HFFc6 (cell line): ENCODE measurements around the gene PKIB. TPM values are rescaled to one million over a fixed set of nuclear protein-coding genes. Genes with fewer than 3 reads are reported as not detected.

Experiments
- DNase-seq: peaks from one replicate; pipeline ENCODE4 v3.0.0-alpha.2; 2018
- H3K27ac Mint-ChIP-seq: 2 replicates; pipeline ENCODE4 v1.8.0; 2020; ENCODE audit warnings: mild to moderate bottlenecking, mixed read lengths
- H3K27me3 Mint-ChIP-seq: 2 replicates; pipeline ENCODE4 v1.8.0; 2021; ENCODE audit warnings: mild to moderate bottlenecking, moderate library complexity, mixed read lengths; ENCODE audit not compliant: insufficient read depth
- H3K36me3 Mint-ChIP-seq: 2 replicates; pipeline ENCODE4 v1.8.0; 2021; ENCODE audit warnings: low read depth, mixed read lengths
- H3K4me1 Mint-ChIP-seq: 2 replicates; pipeline ENCODE4 v1.8.0; 2020; ENCODE audit warnings: low read depth, mixed read lengths
- H3K4me3 Mint-ChIP-seq: 2 replicates; pipeline ENCODE4 v1.8.0; 2020; ENCODE audit warnings: mild to moderate bottlenecking, moderate library complexity, mixed read lengths
- H3K9me3 Mint-ChIP-seq: 2 replicates; pipeline ENCODE4 v1.8.0; 2020; ENCODE audit warnings: mild to moderate bottlenecking, mixed read lengths
- total RNA-seq, 6 experiments: library from RNA; stranded (reverse); fragmentation: NEBNext Ultra II Directional; extraction: Animal tissue kit (Norgen Biotek cat#: 25700); gene quantifications; 2 replicates in 1 of 6; 3 replicates in 5 of 6; pipeline ENCODE4 v1.2.3, GENCODE V29; 2021
- TF ChIP-seq, protein P1 (sequence below): fragments of 200-600 bp; sonication (generic); IDR thresholded peaks from 2 replicates; pipeline ENCODE4 v1.5.0; 2021; ENCODE audit warnings: antibody characterized with exemption, mild to moderate bottlenecking

The PKIB gene
- total RNA-seq, 6 experiments from 2014 or later, result 0.22 TPM; not detected in 5

- no peak overlapping the region for H3K4me3 Mint-ChIP-seq
- H3K27ac Mint-ChIP-seq, result no peak overlapping the region
- H3K4me1 Mint-ChIP-seq, result no peaks in the 10 kb centered on the region
- no peaks in the 10 kb centered on the region for H3K36me3 Mint-ChIP-seq
- peaks cover 18% of the 10 kb centered on the region; the same call in 1 of the 2 replicates for H3K9me3 Mint-ChIP-seq
- TF ChIP-seq, protein P1, sequence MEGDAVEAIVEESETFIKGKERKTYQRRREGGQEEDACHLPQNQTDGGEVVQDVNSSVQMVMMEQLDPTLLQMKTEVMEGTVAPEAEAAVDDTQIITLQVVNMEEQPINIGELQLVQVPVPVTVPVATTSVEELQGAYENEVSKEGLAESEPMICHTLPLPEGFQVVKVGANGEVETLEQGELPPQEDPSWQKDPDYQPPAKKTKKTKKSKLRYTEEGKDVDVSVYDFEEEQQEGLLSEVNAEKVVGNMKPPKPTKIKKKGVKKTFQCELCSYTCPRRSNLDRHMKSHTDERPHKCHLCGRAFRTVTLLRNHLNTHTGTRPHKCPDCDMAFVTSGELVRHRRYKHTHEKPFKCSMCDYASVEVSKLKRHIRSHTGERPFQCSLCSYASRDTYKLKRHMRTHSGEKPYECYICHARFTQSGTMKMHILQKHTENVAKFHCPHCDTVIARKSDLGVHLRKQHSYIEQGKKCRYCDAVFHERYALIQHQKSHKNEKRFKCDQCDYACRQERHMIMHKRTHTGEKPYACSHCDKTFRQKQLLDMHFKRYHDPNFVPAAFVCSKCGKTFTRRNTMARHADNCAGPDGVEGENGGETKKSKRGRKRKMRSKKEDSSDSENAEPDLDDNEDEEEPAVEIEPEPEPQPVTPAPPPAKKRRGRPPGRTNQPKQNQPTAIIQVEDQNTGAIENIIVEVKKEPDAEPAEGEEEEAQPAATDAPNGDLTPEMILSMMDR, result no peak
- H3K27me3 Mint-ChIP-seq, result no peaks in the 10 kb centered on the region
- no peak for DNase-seq
Measured at GRCh38 chr6:122647765-122648164, 37.6 kb downstream of the PKIB start.

DNA sequence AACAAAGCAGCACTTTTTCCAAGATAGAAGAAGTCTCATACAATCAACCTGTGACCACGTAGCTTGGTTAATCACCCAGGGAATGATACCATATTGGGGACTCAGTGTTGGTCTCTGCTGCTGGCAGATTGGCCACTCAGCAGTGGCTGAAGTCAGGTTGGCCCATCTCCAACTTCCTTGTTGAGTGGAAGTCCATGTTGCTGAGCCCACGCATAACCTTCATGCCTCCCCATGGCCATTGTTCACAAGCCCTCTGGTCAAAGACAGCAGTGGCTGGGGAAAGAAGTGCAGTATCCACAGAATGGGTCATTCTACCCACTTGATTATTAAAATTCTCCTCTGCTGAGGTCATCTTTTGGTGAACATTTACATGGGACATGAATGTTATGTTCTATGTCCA lies 38.5 kb downstream of the PKIB start:
- Mint-ChIP-seq H3K4me3 (no peak overlapping the region), H3K27me3 (no peaks in the 10 kb centered on the region), H3K27ac (no peak overlapping the region), H3K4me1 (no peaks in the 10 kb centered on the region), H3K9me3 (peaks cover 18% of the 10 kb centered on the region; the same call in 1 of the 2 replicates), H3K36me3 (no peaks in the 10 kb centered on the region)
- no peak for DNase-seq
- TF ChIP-seq, protein P1, result no peak

DNA sequence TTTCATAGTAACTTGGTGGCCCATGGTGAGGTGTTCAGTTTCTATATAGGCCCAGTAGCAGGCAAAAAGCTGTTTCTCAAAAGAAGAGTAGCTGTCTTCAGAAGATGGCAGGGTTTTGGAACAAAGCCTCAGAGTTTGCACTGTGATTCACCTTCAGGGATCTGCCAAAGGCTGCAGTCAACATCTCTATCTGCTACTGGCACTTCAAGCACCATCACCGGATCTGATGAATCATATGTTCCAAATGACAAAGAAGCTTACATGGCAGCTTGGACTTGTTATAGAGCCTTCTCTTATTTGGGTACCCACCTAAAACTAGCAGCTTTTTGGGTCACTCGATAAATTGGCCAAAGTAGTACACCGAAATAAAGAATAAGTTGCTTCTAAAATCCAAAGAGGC lies 39.5 kb downstream of the PKIB start:
- Mint-ChIP-seq H3K36me3 (no peaks in the 10 kb centered on the region), H3K27me3 (no peaks in the 10 kb centered on the region), H3K9me3 (peaks cover 23% of the 10 kb centered on the region), H3K27ac (no peak overlapping the region), H3K4me3 (no peak overlapping the region), H3K4me1 (no peaks in the 10 kb centered on the region)
- TF ChIP-seq, protein P1, result no peak
- no peak for DNase-seq

DNA sequence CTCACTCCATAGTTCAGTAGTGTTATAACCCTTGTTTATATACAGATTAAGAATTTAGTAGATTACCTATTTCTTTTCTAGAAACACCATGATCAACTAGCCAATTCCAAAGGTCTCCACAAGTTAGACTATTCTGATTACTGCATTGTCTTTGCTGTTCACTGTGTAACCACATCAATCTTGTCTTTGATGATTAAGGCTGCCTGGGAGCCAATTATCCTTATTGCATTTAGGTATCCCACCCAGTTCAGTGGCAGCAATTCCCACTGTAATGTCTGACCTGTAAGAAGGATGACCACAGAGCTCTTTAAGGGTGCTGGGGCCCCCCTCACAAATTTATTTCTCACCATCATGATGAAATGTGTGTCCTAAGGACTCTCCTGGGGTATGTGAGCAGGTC lies 40.2 kb downstream of the PKIB start:
- Mint-ChIP-seq H3K9me3 (peaks cover 23% of the 10 kb centered on the region), H3K36me3 (no peaks in the 10 kb centered on the region), H3K4me1 (no peaks in the 10 kb centered on the region), H3K27ac (no peak overlapping the region), H3K27me3 (no peaks in the 10 kb centered on the region; the same call in 1 of the 2 replicates), H3K4me3 (no peak overlapping the region)
- TF ChIP-seq, protein P1, result no peak
- no peak for DNase-seq

- no peak for DNase-seq
- TF ChIP-seq, protein P1, result no peak
Measured at GRCh38 chr6:122651031-122651430, 40.8 kb downstream of the PKIB start.

GRCh38 chr6:122651604-122652003 lies 41.4 kb downstream of the PKIB start:
- no peak overlapping the region for H3K4me3 Mint-ChIP-seq
- no peaks in the 10 kb centered on the region for H3K4me1 Mint-ChIP-seq
- H3K9me3 Mint-ChIP-seq, result peaks cover 23% of the 10 kb centered on the region
- no peak for DNase-seq
- TF ChIP-seq, protein P1, result no peak
- no peak overlapping the region for H3K27ac Mint-ChIP-seq
- H3K36me3 Mint-ChIP-seq, result no peaks in the 10 kb centered on the region
- no peaks in the 10 kb centered on the region; the same call in 1 of the 2 replicates for H3K27me3 Mint-ChIP-seq

More at GRCh38 chr6:122651031-122651430, 40.8 kb downstream of the PKIB start:
- Mint-ChIP-seq H3K4me1 (no peaks in the 10 kb centered on the region), H3K27ac (no peak overlapping the region), H3K36me3 (no peaks in the 10 kb centered on the region), H3K27me3 (no peaks in the 10 kb centered on the region; the same call in 1 of the 2 replicates), H3K9me3 (peaks cover 23% of the 10 kb centered on the region), H3K4me3 (no peak overlapping the region)
